Right ventricle myocardium superior (tissue), 1 donor: ENCODE results near the gene KMT2A. TPM values are rescaled to one million over a fixed set of nuclear protein-coding genes. Genes with fewer than 3 reads are reported as not detected.
"Not testable (repeated sequence)": the region's sequence is repeated elsewhere in the genome, so short reads cannot be mapped to it uniquely, and the experiment has no call there.

Experiments used
- ATAC-seq: fragments of 200-7000 bp; cut with Tn5 transposase; one replicate; pipeline ENCODE4 v1.9.1; 2020; ENCODE audit warnings: mild to moderate bottlenecking; ENCODE audit not compliant: poor library complexity
- DNase-seq: peaks from one replicate; pipeline ENCODE4 v3.0.0-alpha.2; 2020
- intact Hi-C: fragments of 100-400 bp; cut with DNase I; formaldehyde crosslinking; loops from one replicate; pipeline ENCODE4 v1.11.2; 2022
- total RNA-seq: library from RNA; stranded (reverse); fragmentation: NEBNext Ultra II Directional; extraction: Animal tissue kit (Norgen Biotek cat#: 25700); gene quantifications from one replicate; pipeline ENCODE4 v1.2.1, GENCODE V29; 2021
- donor health status: DM: no; HTN: yes; CAD: no; lungs with severe emphysema.

KMT2A gene
- total RNA-seq, 1 donor from 2014 or later = 23.6 TPM

- ATAC-seq = peak; percentile 54
- intact Hi-C loops = no loop called here
- DNase-seq = peak; percentile 66
Observed at GRCh38 chr11:118565051-118565450, 128.8 kb downstream of the KMT2A start.

- intact Hi-C loops = no loop called here
- DNase-seq (no peak), ATAC-seq (no peak)
Observed at GRCh38 chr11:118569670-118570069, 133.4 kb downstream of the KMT2A start.

GRCh38 chr11:118570787-118571186 is 134.5 kb downstream of the KMT2A start:
- intact Hi-C loops = no loop called here
- DNase-seq (no peak), ATAC-seq (no peak)

GRCh38 chr11:118571701-118572060 is 135.4 kb downstream of the KMT2A start:
- ATAC-seq (peak; percentile 31), DNase-seq (peak; percentile 49)
- intact Hi-C loops = not testable (repeated sequence)

GRCh38 chr11:118572061-118572980 is 136.0 kb downstream of the KMT2A start, which contains the start of gene ARCN1:
TSS of gene ARCN1 (plus strand) at chr11:118572409. CDS start at chr11:118572548, 139 bp downstream.
- DNase-seq = peak; percentile 88
- intact Hi-C loops = no loop called here
- ATAC-seq = peak; percentile 90

GRCh38 chr11:118572981-118573550 is 136.8 kb downstream of the KMT2A start:
- no peak for DNase-seq
- intact Hi-C loops = no loop called here
- peak; percentile 23 for ATAC-seq

GRCh38 chr11:118574636-118575035 is 138.3 kb downstream of the KMT2A start:
- ATAC-seq (no peak), DNase-seq (no peak)
- intact Hi-C loops = no loop called here

Other genes with a start within 250 kb of the KMT2A start
- 2.7 TPM for gene JAML, start 211.5 kb upstream of the KMT2A start, total RNA-seq
- gene MPZL3, start 184.1 kb upstream of the KMT2A start, total RNA-seq = 1.8 TPM
- 9.8 TPM for gene MPZL2, start 172.2 kb upstream of the KMT2A start, total RNA-seq
- gene CD3E, start 131.8 kb upstream of the KMT2A start, total RNA-seq = 0.38 TPM
- gene CD3D, start 93.8 kb upstream of the KMT2A start, total RNA-seq = 0.62 TPM
- not detected for gene CD3G, start 92.1 kb upstream of the KMT2A start, total RNA-seq
- 33.2 TPM for gene UBE4A, start 76.9 kb upstream of the KMT2A start, total RNA-seq
- gene ATP5MG, start 34.9 kb upstream of the KMT2A start, total RNA-seq = 748 TPM
- 0.30 TPM for gene TTC36, start 91.0 kb downstream of the KMT2A start, total RNA-seq
- gene TMEM25, start 94.7 kb downstream of the KMT2A start, total RNA-seq = 10.6 TPM
- 23.2 TPM for gene IFT46, start 129.4 kb downstream of the KMT2A start, total RNA-seq
- 80.7 TPM for gene ARCN1, start 135.9 kb downstream of the KMT2A start, total RNA-seq
- 102 TPM for gene PHLDB1, start 171.1 kb downstream of the KMT2A start, total RNA-seq
- gene TREH, start 243.2 kb downstream of the KMT2A start, total RNA-seq = not detected